GM20431 (cell line): ENCODE data around the gene IL16.

Experiments
- in situ Hi-C: fragments of 300-500 bp; cut with MseI, MboI; formaldehyde crosslinking; loops from one replicate; pipeline ENCODE4 v1.15.0; 2020; ENCODE audit warnings: low sequenced_read_pairs; ENCODE audit not compliant: unreplicated experiment

The IL16 gene

DNA sequence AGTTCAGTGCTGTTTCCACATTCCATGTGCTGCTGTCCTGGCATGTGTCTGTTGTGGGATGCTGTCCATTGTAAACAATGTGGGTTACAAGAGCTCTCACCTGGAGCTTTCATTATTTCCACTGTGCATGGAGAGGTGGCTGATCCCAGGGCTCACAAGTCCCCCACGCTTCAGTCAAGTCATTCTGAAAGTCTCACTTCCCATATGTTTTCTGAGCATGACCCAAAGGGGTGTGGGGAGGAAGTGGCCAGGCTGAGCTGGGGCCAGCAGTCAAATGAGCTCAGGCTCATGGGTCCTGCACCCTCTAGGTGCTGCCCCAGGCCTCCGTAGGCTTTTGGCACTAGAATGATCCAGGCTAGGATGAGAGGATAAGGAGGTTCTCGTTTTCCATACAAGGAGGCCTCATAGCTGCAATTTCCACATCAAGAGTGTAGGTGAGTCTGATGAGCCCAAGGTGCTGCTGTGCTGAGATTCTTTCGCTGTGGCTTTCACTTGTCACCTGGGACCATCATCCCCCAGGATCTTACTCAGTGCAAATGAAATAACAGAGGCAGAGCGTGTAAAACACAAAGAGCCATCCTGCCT lies 105.2 kb downstream of the IL16 start:
- in situ Hi-C loops: no loop called here

DNA sequence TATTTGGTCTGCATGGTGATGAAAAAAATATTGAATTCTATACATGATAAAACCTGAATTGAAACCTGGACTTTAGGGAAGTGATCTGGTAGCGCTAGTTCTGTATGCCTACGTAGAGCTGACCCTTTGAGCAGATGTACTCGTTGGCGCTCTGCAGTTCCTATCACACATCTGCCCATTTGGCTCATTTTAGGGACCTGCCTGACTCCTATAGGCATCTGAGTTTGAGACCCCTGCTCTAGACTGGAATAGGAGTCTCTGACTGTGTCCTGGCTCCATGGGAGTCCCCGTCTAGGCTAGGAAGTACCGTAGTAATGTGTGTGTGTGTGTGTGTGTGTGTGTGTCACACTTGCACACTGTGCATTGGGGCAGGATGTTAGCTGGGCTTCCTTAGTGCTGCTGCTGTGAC lies 106.0 kb downstream of the IL16 start:
- in situ Hi-C loops: no loop called here

DNA sequence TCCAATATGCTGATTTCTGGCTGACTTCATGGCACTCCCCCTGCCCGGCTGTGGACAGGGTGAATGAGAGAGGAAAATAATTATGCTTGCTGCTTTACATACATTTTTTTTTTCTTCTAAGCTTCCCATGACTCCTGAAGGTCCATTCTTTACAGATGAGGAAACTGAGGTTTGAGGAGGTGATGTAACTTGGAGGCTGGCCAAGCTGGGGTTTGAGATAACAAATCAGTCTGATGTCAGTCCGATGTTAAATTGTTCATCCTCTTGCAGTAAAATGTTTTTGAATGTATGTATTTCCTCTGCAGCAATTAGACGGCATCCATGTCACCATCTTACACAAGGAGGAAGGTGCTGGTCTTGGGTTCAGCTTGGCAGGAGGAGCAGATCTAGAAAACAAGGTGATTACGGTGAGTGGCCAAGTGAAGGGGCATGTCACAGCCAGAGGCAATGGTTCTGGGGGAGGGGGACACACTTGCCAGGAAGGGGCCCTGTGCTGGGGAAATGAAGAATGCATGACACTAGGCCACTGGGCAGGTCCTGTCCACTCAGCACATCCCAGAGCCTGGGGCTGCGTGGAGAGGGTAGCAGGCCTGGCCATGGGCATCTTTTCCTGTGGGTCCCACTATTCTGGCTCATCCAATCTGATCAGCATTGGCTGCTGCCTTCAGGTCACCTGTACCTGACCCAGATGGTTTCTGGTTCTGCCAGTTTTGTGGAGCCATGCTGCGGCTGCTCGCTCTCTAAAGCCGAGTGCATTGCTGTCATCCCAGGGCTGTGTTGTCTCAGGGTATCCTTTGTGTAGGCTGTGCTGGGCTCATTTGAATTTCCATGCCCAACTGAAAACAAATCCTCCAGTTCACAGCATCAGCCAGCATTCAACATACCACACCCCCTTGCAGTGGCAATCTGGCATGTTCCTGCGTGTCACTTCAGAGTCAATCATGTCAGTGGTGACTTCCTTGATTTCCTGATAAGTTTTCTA lies 106.9 kb downstream of the IL16 start:
- in situ Hi-C loops: no loop called here

DNA sequence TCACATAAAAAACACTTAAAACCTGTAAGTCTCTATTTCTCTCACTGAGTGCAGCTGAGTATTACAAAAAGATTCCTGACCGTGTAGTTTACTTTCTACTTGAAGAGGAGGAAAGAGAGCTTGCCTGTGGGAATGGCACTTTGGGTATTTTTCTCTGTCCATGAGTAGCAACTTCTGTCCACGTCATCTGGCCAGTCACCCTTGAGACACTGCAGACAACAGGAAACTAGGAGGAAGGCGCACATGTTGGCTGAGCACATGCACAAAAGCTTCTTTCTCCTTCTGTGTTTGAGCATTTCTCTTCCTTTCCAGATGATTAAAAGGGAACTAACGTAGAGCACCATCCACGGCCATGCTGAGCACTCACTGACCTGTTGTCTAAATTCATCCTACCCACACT lies 107.5 kb downstream of the IL16 start:
- in situ Hi-C loops: no loop called here

DNA sequence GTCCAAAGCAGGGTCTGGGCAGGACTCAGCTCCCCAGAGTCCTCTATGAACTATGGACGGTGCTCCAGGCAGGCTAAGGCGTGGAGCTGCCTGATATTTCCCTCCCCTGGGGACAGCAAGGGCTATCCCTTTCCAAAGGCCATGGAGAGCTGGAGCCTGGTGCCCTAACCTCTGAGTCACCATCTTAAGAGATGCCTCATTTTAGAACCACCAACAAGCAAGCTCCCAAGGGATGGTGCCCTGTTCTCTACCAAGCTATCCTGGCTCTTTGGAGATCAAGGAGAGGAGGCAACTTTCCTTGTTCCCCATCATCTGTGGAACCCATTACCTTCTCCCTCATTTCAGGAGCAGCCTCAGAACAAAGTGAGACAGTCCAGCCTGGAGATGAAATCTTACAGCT lies 111.6 kb downstream of the IL16 start:
- in situ Hi-C loops: no loop called here

DNA sequence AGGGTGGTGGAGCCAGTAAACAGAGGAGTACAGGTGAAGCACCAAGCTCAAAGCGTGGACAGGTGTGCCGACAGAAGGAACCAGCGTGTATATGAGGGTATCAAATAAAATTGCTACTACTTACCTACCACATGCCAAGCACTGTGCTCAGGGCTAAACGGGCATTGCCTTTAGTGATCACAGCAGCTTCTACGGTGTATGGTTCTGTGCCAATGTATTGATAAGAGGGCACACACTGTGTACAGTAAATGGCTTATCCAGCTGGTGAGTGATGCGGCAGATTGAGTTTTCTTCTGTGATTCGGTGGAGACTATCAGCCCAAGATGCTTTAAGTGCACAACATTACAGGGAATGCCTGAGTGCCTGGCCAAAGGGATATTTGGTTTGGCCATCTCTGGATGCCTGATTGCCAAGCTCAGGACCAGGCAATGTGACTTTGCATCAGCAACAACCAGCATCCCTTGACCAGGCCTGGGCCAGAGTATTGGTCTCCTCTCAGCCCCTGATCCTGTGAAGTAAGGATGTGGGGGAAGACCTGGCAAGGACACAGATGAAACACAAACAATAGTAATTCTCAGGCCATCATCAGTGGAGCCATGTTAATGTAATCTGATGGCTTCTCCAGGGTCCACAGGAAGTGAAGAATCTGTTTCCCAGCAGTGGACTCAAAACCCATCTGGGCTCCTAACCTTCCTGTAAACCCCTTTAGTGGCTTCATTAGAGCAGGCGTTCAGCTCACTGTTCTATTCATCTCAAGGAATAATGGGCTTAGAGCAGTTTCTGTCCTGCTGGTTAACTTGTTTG lies 113.2 kb downstream of the IL16 start:
- in situ Hi-C loops: no loop called here

DNA sequence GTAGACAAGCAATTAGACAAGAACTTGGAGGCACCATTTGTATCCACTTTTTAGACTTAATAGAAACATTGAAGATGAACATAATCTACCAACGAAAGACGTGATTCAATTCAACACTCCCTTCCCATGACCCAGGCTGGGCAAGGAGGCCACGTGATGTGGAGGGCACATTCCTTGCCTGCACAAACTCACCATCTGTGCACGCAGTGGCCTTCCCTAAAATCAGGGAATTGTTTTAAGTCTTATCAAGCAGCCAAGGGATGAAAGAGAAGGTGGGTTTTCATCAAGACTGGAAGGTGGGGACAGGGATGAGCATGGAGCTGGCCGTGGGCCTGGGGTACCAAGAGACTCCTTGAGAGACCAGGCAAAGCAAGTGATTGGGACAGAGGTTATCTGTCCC lies 113.8 kb downstream of the IL16 start:
- in situ Hi-C loops: no loop called here

DNA sequence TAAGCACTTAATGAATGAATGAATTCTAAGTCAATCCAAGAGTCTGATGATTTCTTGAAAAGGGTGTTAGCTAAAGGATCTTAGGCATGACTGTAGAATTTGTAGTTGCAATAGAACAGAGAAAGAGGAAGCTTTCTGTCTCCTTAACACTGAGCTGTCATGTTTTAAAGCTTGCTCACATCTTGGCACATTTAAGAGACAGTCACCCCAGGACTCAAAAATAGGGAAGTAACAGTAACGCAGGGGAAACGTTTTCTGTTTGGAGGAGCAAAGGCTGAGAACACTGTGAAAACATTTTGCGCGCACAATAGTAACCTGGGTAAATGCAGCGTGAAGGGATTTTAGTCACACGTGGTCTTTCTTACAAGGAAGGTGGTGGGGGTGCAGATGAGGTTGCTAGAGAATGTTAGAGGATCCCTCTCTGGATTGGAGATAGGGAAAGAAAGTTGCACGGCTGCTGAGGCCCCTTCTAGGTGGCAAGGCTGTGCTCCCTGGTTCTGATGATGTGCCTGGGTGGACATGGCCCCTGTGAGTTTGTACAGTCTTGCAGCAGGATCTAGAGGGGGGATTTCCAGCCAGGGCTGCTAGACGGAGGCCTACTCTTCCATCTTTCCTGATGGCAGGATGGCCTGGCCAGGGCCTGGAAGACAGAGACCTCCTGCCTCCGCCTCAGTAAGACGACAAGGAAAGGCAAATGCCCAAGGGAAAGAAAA lies 115.2 kb downstream of the IL16 start:
- in situ Hi-C loops: no loop called here

DNA sequence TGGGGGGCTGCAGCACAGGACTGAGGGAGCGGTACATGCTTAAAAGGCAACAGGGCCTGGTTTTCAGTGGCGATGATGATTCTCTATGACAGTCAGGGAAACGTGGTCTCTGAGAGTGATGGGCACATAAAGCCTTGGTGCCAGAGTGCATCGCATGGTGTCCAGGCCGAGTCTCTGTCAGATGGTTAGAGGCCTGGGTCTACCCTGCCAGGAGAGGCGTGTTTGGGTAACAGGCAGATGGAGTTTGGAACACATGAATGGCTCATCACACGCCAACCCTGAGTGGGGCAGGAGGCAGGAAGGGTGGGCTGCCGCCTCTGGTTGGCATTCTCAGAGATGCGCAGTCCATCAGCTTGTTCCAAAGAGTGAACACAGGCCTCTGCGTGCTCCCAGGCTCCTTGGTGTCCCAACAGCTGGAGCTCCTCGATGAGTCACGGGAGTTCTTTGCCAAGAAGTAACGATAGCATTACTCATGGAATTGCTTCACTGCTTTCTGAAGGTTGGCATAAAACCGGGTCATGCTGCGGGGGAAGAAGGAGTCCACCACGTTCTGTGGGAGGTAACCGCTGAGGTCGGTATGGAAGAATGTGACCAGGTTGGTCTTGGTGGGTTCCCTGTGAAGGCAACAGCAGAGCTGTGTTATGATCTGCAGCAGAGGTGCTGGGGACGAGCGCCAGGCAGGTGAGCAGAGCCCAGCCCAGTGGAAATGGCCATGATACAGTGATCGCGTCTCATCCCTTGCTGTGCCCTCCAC lies 116.3 kb downstream of the IL16 start:
- in situ Hi-C loops: no loop called here

DNA sequence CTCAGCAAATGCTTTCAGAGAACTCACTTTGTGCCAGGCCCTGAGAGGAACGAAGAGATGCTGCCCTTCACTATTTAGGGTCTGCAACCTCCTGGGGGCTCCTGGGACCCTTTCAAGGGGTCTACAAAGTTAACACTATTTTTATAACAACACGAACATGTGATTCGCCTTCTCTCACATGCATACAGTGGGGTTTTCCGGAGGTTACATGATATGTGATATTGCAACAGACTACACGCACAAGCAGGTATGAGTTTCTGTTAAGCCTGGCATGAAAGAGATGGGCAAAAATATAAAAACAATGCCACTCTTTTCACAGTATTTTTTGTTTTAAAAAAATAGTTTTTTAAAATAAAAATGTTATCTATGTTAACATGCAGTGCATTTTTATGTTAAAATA lies 117.0 kb downstream of the IL16 start:
- in situ Hi-C loops: no loop called here

DNA sequence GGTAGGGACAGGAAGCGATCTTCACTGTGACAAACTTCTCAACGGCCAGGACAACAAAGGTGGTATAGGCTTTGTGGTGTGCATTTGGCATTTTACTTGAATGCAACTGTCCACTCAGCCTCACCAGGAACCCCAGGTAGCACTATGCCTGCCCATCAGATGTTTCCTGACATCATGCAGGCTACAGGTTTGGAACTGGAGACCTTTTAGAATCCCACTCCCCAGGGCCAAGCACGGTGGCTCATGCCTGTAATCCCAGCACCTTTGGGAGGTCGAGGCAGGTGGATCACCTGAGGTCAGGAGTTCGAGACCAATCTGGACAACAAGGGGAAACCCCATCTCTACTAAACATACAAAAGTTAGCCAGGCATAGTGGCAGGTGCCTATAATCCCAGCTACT lies 117.7 kb downstream of the IL16 start:
- in situ Hi-C loops: no loop called here

DNA sequence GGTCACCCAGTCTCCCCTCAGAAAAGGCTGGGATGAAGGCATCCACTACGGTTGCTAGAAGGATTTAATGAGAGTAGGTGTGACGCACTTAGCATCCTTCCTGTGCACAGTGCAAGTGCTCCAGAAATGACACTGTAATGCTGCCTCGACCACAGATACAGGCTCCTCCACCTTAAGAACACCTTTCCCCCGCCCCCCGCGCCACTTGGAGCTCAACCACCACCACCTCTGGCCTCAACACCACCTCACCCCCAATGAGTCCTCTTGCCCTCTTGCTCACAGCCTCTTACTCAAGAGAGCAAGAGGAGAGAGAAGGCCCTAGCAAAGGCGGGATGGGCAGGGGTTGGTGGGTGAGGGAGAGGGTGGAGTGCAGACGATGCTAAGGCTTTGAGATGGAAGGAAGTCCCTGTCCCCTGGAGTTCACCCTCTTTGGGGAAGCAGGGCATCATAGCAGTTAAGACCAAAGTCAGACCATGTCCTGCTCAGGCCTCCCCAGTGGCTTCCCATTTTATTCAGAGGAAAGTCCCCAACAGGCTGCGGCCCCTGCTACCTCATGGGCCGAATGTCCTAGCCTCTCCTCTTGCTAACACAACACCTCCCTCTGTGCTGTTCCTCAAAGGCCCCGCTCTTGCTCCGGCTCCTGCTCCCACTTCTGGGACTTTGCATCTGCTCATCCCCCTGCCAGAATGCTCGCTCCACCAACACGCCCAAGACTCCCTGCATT lies 118.9 kb downstream of the IL16 start:
- in situ Hi-C loops: no loop called here

DNA sequence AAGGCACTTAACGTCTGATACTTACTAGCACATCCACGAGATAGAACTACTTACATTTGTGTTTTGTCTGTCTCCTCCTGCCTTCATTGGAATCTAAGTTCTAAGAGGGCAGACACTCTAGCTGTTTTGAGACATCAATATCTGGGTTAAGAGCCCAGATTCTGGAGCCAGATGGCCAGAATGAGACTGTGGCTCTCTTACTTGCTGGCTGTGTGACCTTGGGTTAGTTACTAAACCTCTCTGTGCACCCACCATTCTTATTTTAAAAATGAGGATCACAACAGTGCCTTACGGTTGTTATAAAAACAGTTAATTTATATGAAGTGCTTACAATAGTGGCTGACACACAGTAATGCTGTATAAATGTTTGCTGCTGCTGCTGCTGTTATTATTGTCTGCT lies 119.6 kb downstream of the IL16 start:
- in situ Hi-C loops: no loop called here

DNA sequence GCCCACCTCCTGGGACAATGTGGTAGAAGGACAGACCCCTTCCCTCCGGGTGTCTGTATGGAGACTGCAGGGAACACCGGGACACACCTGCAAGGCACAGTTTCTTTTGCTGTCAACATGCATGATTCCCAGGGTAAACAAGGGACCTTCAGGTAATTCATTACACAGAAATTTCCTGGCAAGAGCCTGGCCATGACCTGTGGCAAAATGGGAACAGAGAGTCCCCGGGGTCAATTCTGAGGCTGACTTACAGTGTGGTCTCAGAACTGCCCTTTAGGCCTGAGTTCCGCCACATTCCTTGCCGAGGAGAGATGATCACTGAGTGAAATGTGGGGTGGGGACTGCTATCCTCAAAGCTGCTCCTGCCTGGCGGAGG lies 121.0 kb downstream of the IL16 start:
- in situ Hi-C loops: no loop called here

DNA sequence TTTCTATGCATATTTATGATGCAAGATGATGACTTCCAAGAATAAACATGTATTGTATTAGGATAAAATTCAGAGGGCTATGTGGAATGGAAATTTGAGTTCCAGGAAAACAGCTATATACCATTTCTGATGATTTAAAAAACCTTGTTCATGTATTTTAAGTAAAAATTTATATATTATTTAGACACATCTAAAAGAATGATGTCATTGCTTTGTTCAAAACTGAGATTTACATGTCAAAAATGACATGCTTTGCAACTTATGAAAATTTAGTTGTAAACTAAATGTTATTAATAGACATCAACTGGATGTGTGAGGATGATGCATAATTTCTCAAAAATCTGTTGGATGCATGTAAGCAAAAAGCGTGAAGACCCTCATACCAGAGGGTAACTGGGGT lies 125.0 kb downstream of the IL16 start:
- in situ Hi-C loops: no loop called here

DNA sequence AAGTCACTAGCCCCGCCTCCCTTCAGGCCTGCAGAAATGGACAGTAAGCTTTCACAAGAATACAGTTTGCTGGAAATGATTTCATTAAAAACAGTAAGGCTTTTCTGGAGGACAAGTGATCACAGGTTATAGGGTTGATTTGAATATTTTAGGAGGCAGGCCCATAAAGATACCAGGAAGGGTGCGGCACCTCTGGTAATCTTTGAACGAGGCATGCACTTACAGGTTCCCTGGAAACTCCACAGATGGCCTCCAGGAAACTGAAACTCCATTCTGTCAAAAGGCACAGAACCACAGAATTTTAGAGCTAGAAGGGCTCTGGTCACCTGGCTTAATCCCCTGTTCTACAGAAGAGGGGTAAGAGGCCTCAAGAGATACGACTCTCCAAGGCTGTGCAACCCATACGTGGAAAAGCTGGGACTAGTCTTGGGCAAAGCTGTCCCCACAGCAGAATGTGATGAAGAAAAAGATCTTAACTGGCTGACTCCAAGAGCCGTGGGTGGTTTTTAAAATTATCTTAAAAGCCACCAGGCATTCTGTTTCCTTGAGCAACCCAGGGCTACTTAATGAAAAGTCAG lies 126.1 kb downstream of the IL16 start:
- in situ Hi-C loops: no loop called here

DNA sequence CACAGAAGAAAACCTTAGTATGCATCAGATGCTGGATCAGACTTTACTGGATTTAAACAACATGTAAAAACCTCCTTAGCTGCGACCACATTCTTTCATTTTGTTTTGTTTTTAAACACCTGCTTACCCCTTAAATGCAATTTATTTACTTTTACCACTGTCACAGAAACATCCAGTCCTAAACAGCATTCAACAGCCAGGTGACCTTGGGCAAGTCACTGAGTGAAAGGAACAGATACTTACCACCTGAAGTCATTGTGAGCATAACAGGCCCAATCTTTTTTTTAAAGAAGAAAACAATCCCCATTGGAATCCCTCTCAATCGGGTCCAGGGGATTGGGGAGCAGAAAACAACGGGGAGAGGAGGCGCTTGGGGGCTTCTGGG lies 126.9 kb downstream of the IL16 start:
- in situ Hi-C loops: no loop called here

DNA sequence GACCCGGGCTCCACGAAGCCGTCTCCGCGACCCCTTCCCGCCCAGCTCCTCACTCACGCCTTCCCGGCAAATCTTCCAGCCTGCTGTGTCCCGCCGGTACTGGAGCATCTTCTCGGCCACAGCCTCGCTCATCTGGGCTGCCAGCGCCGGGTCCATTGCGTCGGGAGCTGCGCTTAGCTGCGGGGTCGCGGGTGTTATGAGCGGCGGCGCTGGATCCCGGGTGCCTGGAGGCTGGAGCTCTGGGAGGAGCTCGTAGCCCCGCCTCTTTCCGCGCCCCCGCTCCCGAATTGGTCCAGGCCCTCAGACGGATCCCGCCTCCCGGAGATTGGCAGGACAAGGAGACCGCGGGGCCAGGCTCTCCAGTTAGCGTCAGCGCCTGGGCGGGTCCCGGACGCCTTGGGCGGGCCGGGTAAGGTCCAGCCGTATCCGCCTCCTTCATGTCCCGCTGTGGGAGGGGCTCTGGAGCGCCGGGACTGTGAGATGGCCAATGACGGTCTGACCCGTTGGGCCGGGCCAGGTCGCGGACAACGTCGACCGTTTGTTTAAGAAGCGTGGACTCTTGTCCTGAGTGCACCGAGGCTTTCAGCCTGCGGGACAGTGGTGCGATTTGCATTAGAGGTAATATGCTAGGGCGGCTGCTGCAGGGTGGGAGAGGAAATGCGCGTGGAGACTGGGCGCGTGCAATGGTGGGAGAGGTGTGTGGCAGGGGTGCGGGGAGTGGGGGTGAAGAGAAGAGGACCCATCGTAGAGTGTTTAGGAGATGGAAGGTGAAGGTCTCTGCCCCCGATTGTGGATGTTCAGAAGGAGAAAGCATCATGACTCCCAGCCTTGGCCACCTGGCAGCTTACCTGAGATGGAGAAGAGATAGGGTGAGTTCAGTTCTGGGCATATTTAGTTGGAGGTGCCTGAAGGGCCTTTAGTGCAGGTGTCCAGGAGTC lies 127.5 kb downstream of the IL16 start, which contains the start of gene STARD5:
Gene STARD5, minus strand, starts transcription at position 198 of the 938 bp plus-strand sequence. Its CDS starts 42 bp downstream, at position 156.
- in situ Hi-C loops: no loop called here
